Cardiac fibroblast (primary cell): ENCODE measurements around the gene NUSAP1.

Experiments used
- DNase-seq, 2 donors: peaks; one replicate each; pipeline versions ENCODE4 v3.0.0 to v3.0.0-alpha.2; 2010; ENCODE audit warnings: low read depth in 2 of 2
- H3K4me3 ChIP-seq, 2 donors: replicated peaks in 1 of 2; 1 replicate in 1 of 2; 2 replicates in 1 of 2; pipeline ENCODE4 v1.5.1; 2011; ENCODE audit warnings: low read depth in 2 of 2, low read length in 2 of 2, mild to moderate bottlenecking in 2 of 2, moderate library complexity in 1 of 2
- TF ChIP-seq, protein P1 (sequence below): IDR thresholded peaks from one replicate; pipeline ENCODE4 v1.5.1; 2011; ENCODE audit warnings: low read depth, mild to moderate bottlenecking, low read length, inconsistent platforms

The NUSAP1 gene

DNA sequence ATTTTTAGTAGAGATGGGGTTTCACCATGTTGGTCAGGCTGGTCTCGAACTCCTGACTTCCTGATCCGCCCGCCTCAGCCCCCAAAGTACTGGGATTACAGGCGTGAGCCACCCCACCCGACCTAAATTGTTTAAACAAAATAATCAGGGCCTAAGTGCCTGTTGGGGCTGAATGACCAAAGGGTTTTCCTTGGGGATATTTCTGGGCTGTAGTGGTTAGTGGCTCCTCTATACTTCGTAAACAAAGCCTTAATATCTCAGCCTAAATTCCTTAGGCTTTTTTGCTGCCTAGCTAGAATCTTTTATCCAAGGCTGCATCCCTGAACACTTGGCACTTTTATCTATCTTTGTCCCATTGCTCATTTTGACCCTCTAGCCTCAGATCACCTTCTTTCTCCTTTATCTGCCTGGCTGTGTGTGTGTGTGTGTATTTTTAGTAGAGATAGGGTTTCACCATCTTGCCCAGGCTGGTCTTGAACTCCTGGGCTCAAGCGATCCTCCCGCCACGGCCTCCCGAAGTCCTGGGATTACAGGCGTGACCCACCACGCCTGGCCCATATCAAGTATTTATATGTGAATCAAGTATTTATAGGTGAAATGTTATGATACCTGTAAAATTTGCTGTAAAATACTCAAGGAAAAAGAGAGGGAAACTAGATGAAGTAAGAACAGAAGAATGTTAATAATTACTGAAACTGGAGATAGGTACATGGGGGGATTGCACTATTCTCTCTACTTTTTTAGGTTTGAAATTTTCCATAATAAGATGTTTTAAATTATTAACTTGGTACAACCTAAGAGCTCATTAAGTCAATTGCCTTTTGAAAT is 1.8 kb downstream of the NUSAP1 start:
- TF ChIP-seq, protein P1, sequence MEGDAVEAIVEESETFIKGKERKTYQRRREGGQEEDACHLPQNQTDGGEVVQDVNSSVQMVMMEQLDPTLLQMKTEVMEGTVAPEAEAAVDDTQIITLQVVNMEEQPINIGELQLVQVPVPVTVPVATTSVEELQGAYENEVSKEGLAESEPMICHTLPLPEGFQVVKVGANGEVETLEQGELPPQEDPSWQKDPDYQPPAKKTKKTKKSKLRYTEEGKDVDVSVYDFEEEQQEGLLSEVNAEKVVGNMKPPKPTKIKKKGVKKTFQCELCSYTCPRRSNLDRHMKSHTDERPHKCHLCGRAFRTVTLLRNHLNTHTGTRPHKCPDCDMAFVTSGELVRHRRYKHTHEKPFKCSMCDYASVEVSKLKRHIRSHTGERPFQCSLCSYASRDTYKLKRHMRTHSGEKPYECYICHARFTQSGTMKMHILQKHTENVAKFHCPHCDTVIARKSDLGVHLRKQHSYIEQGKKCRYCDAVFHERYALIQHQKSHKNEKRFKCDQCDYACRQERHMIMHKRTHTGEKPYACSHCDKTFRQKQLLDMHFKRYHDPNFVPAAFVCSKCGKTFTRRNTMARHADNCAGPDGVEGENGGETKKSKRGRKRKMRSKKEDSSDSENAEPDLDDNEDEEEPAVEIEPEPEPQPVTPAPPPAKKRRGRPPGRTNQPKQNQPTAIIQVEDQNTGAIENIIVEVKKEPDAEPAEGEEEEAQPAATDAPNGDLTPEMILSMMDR: no peak

DNA sequence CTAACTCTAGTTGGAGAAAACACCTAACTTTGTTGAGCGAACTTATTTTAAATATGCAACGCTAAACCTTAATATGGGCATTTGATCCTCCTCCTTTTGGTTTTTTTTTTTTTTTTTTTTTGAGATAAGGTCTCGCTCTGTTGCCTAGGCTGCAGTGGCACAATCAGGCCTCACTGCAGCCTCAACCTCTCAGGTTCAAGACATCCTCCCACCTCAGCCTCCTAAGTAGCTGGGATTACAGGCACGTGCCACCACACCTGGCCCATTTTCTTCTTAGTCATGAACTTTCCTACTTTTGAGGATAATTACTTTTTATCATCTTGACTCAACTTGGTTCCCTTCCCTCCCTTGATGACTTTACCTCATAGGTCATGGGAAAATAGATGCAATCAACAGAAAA is 3.9 kb downstream of the NUSAP1 start:
- DNase-seq: no peak
- TF ChIP-seq, protein P1: no peak
- H3K4me3 ChIP-seq: no peak overlapping the region

More for the DNA sequence above, 1.8 kb downstream of the NUSAP1 start:
- H3K4me3 ChIP-seq: no peak overlapping the region
- no peak for DNase-seq

DNA sequence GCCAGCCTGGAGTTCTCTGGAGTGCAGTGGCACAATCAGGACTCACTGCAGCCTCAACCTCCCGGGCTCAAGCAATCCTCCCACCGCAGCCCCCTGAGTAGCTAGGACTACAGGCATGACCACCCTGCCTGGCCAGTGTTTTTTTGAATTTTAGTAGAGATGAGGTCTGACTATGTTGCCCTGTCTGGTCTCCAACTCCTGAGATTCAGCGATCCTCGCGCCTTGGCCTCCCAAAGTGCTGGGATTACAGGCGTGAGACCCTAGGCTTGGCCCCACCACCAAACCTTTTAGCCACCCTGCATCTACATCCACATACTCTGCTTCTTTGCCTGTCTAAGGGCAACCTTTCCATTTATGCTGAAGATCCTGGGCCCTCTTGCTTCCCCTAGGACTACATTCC is 4.4 kb downstream of the NUSAP1 start:
- no peak overlapping the region for H3K4me3 ChIP-seq
- TF ChIP-seq, protein P1: no peak
- DNase-seq: no peak

DNA sequence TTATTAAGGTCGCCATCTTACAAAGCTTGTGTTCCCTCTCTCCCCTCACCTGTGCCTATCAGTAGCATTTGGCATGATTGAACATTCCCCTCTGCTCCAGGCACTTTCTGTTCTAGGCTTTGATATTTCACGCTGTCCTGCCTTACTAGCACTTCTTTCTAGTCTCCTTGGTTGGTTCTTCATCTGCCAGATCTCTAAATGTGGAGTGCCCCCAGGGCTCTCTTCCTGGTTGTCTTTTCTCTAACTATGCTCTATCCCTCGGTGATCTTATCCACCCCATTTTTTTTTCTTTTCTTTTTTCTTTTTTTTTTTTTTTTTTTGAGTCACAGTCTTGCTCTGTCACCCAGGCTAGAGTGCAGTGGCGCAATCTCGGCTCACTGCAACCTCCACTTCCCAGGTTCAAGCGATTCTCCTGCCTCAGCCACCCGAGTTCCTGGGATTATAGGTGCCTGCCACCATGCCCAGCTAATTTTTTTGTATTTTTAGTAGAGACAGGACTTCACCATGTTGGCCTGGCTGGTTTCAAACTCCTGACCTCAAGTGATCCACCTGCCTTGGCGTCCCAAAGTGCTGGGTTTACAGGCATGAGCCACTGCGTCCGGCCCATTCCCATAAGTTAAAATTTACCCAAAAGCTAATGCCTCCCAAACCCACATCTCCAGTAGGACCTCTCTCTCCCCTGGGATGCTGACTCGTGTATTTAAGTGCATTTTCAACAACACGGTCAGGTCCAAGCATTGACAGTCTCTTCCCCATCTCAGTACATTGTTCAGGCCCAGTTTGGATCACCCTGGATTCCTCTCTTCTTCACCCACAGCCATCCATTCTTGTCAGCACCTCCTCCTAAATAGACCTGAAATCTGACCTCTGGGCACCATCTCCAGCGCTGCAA is 5.2 kb downstream of the NUSAP1 start:
- no peak overlapping the region for H3K4me3 ChIP-seq
- TF ChIP-seq, protein P1: no peak
- peak in 1 of 2 donors; percentile 17 for DNase-seq

DNA sequence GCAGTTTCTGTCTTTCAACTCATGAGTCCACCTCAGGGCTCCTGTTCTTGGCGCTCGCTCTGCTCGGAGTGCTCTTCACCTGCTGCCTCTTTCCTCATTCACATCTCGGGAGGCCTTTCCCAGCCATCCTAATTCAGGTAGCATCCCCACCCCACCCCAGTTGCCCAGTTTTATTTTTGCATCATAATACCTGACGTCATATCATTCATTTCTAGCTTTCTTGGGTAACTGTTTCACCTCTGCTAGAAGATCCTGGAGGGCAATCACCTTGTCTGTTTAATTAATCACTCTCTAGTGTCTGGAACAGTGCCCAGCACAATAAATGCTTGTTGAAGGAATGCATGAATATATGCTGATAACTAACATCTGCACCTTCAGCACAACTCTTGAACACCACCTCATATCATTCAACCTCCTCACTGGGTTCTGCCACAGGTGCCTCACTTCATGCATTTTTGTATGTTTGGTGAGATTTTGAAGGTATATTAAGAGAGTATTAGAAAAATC is 7.6 kb downstream of the NUSAP1 start:
- H3K4me3 ChIP-seq: no peak overlapping the region
- TF ChIP-seq, protein P1: no peak

DNA sequence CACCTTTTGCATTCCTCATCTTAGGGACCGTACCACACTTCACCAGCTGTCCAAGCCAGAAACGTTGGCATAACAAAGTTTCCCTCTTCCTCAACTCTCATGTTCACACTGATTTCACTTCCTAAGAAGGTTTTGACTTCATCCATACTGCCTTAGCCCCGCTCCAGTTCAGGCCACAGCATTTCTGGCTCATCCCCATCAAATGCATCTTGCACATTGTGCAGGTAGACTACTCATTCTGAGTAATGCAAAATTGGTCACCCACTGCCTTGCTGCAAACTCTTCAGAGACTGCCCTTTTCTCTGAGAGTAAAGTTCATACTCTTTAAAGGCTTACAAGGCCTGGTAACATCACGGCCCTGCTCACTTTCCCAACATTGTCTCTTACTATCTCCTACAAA is 8.8 kb downstream of the NUSAP1 start:
- no peak overlapping the region for H3K4me3 ChIP-seq
- TF ChIP-seq, protein P1: no peak
- no peak for DNase-seq

More for the DNA sequence above, 7.6 kb downstream of the NUSAP1 start:
- no peak for DNase-seq
